DOHH2 (cell line): ENCODE measurements around the gene RNF217.

Experiments used
- CTCF ChIP-seq: fragments of 200-600 bp; sonication (generic); IDR thresholded peaks from one replicate; pipeline ENCODE4 v1.5.1; 2014; ENCODE audit warnings: antibody characterized with exemption, mild to moderate bottlenecking, low read depth, low read length; ENCODE audit not compliant: poor library complexity, severe bottlenecking
- EZH2phosphoT487 ChIP-seq: fragments of 200-600 bp; sonication (generic); IDR thresholded peaks from 2 replicates; pipeline ENCODE4 v1.6.1; 2017; ENCODE audit warnings: borderline replicate concordance, mild to moderate bottlenecking, antibody characterized with exemption, low read length, moderate library complexity, mixed read lengths

GRCh38 chr6:125046107-125046925 is 84.1 kb downstream of the RNF217 start:
- no peak for TF ChIP-seq EZH2phosphoT487
- no peak for TF ChIP-seq CTCF
